Activated CD8-positive, alpha-beta T cell treated with anti-CD3 and anti-CD28 coated beads for 36 hours (primary cell): ENCODE measurements around the gene PHC2. TPM values are rescaled to one million over a fixed set of nuclear protein-coding genes. Genes with fewer than 3 reads are reported as not detected.

Experiments
- ATAC-seq: fragments of 200-7000 bp; cut with Tn5 transposase; one replicate; pipeline ENCODE4 v1.10.0; 2021; ENCODE audit warnings: mild to moderate bottlenecking, moderate library complexity
- CTCF ChIA-PET: fragments of 350-600 bp; sonication (Branson Sonifier 250); formaldehyde crosslinking; loops from one replicate; lab custom pipeline; 2021; ENCODE audit warnings: antibody characterized with exemption; lab: Charles Lee
- POLR2A ChIA-PET: fragments of 350-600 bp; sonication (Branson Sonifier 250); formaldehyde crosslinking; loops from one replicate; lab custom pipeline; 2021; ENCODE audit warnings: antibody characterized with exemption; lab: Charles Lee
- DNase-seq: peaks from one replicate; pipeline ENCODE4 v3.0.0-alpha.2; 2020
- H3K27ac Mint-ChIP-seq: one replicate; pipeline ENCODE4 v1.8.0; 2021; ENCODE audit warnings: mild to moderate bottlenecking, mixed read lengths
- H3K27me3 Mint-ChIP-seq: one replicate; pipeline ENCODE4 v1.8.0; 2021; ENCODE audit warnings: mixed read lengths
- H3K36me3 Mint-ChIP-seq: one replicate; pipeline ENCODE4 v1.8.0; 2021; ENCODE audit warnings: low read depth, mixed read lengths
- H3K4me1 Mint-ChIP-seq: one replicate; pipeline ENCODE4 v1.8.0; 2021; ENCODE audit warnings: low read depth, mixed read lengths
- H3K4me3 Mint-ChIP-seq: one replicate; pipeline ENCODE4 v1.8.0; 2021; ENCODE audit warnings: mild to moderate bottlenecking, moderate library complexity, mixed read lengths
- H3K9me3 Mint-ChIP-seq: one replicate; pipeline ENCODE4 v1.8.0; 2021; ENCODE audit warnings: mixed read lengths
- intact Hi-C: fragments of 100-400 bp; cut with micrococcal nuclease; formaldehyde crosslinking; loops from one replicate; pipeline ENCODE4 v1.10.0; 2022
- total RNA-seq, 2 experiments: library from RNA; stranded (reverse); gene quantifications; one replicate each; pipeline ENCODE4 v1.2.3, GENCODE V29; 2021
- TF ChIP-seq, protein P1 (sequence below): fragments of 200-600 bp; IDR thresholded peaks from one replicate; pipeline ENCODE4 v1.8.0; 2022; ENCODE audit warnings: antibody characterized with exemption, mild to moderate bottlenecking

Gene PHC2
- total RNA-seq, 2 experiments from 2014 or later, result 26.0 to 28.0 TPM

DNA sequence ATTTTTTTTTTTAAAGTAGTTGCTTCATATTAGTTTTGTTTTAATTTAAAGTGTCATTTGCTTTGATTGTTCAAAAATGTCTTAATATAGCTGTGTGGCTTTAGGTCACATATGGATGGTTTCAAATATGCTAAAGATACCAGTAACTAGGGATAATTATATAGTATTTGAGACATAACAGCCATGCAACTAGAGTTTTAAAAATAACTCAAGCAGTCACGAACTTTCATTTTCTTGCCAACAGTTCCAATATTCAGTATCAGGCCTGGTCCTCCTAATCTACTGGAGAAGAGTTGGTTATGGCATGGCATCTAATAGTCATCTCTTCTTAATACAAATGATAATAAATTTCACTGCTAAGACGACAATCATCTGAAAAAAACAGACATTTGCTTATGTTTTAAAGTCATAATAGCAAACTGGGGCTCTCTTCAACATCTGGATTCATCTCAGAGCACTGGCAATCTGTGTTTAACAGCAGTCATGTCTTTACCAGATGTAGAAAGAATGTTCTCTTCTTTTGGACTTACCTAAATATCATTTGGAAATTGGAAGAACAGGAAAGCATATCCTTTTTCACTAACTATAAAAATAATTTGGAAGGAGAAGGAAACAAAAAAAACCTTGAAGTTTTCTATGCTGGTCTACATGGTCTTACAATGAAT, 85.9 kb downstream of the PHC2 start:
- Mint-ChIP-seq H3K27ac (no peak overlapping the region), H3K4me3 (no peak overlapping the region), H3K36me3 (peaks cover 29% of the 10 kb centered on the region), H3K27me3 (no peaks in the 10 kb centered on the region), H3K4me1 (peaks cover 54% of the 10 kb centered on the region), H3K9me3 (no peaks in the 10 kb centered on the region)
- ATAC-seq (no peak), DNase-seq (no peak)
- TF ChIP-seq, protein P1, sequence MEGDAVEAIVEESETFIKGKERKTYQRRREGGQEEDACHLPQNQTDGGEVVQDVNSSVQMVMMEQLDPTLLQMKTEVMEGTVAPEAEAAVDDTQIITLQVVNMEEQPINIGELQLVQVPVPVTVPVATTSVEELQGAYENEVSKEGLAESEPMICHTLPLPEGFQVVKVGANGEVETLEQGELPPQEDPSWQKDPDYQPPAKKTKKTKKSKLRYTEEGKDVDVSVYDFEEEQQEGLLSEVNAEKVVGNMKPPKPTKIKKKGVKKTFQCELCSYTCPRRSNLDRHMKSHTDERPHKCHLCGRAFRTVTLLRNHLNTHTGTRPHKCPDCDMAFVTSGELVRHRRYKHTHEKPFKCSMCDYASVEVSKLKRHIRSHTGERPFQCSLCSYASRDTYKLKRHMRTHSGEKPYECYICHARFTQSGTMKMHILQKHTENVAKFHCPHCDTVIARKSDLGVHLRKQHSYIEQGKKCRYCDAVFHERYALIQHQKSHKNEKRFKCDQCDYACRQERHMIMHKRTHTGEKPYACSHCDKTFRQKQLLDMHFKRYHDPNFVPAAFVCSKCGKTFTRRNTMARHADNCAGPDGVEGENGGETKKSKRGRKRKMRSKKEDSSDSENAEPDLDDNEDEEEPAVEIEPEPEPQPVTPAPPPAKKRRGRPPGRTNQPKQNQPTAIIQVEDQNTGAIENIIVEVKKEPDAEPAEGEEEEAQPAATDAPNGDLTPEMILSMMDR, result no peak
- ChIA-PET POLR2A (no interaction called here), CTCF (interaction anchor here (1.1 kb wide), 1 partner anchor 49 kb away, joined by 4 read pairs; no protein-coding TSS in a partner anchor)
- intact Hi-C loops, result no loop called here

DNA sequence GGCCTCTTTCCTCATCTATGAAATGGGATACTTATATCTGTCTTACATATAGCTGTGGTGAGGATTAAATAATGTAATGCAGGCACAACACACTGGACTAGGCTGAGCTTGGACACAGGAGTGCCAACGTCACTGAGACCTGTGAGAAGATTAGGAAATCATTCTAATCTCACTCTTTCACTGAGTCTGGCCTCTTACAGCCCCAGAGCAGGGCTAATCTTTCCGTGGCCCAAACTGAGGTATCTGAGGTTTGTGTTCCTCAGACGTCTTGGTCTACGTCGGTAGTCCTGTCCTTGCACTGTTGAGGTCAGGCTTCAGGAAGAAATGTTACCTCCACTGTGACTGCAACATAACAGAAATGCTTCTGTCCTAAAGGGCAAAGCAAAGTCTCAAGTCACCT, 87.4 kb downstream of the PHC2 start:
- peaks cover 28% of the 10 kb centered on the region for H3K36me3 Mint-ChIP-seq
- ChIA-PET CTCF (interaction anchor here (2.0 kb wide), 1 partner anchor 48 kb away, joined by 6 read pairs; no protein-coding TSS in a partner anchor), POLR2A (no interaction called here)
- peaks cover 62% of the 10 kb centered on the region for H3K4me1 Mint-ChIP-seq
- DNase-seq (no peak), ATAC-seq (no peak)
- intact Hi-C loops, result no loop called here
- no peak overlapping the region for H3K4me3 Mint-ChIP-seq
- no peak overlapping the region for H3K27ac Mint-ChIP-seq
- TF ChIP-seq, protein P1, result no peak
- no peaks in the 10 kb centered on the region for H3K27me3 Mint-ChIP-seq
- H3K9me3 Mint-ChIP-seq, result no peaks in the 10 kb centered on the region

DNA sequence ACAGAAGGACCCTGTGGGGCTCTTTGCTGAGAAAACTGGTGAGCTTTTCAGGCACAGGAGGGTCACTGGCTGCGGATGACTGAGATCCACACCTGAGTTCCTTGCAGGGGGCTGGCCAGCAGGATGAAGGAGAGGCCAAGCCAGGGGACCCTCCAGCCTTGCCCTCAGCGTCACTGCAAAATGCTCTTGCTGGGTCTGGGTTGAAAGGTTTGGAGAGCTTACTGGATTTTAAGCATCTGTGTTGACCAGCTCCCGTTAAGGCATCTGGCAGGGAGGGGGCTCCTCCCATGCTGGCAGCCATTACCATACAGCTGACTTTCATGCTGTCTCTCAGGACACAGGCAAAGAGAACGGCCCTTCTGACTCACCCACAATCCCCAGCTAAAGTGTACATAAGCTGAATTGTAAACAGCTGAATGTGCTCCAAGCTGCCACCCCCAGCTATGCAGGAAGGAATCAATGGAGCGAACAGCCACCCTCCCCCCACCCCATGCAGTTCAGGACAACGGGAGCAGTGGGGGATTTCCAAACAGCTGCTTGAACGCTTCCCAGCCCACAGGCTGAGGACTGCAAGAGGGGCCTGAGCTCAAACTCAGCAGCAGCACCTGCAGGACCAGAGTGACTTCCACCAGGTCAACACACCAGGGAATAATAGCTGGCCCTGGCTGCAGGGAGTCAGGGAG, 88.7 kb downstream of the PHC2 start:
- TF ChIP-seq, protein P1, result no peak
- ChIA-PET CTCF (interaction anchor here (1.7 to 2.0 kb wide), 2 partner anchors 47 to 215 kb away, joined by 4 to 6 read pairs; no protein-coding TSS in a partner anchor), POLR2A (no interaction called here)
- H3K36me3 Mint-ChIP-seq, result peaks cover 21% of the 10 kb centered on the region
- H3K27me3 Mint-ChIP-seq, result no peaks in the 10 kb centered on the region
- no peak overlapping the region for H3K4me3 Mint-ChIP-seq
- H3K27ac Mint-ChIP-seq, result no peak overlapping the region
- intact Hi-C loops, result no loop called here
- no peaks in the 10 kb centered on the region for H3K9me3 Mint-ChIP-seq
- H3K4me1 Mint-ChIP-seq, result peaks cover 50% of the 10 kb centered on the region
- DNase-seq (no peak), ATAC-seq (no peak)

DNA sequence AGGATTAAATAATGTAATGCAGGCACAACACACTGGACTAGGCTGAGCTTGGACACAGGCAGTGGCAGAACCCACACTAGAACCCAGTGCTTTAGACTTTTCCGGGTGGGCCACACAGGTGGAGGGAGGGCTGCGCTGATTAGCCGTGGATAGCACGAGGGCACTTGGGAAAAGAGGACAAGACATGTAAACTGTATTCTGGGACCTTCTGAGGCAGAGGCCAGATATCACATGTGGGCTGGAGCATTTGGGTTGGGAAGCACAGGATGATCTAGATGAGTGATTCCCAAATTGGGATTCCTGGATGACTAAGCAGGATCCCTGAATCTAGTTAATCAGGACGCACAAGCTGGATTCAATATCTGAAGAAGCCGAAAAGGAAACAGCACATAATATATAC, 89.7 kb downstream of the PHC2 start:
- Mint-ChIP-seq H3K4me3 (no peak overlapping the region), H3K27ac (no peak overlapping the region), H3K4me1 (peaks cover 43% of the 10 kb centered on the region), H3K36me3 (peaks cover 12% of the 10 kb centered on the region), H3K9me3 (no peaks in the 10 kb centered on the region), H3K27me3 (no peaks in the 10 kb centered on the region)
- intact Hi-C loops, result no loop called here
- ATAC-seq (no peak), DNase-seq (no peak)
- CTCF ChIA-PET, result interaction anchor here (1.7 kb wide), 1 partner anchor 214 kb away, joined by 4 read pairs; no protein-coding TSS in a partner anchor
- TF ChIP-seq, protein P1, result no peak
- POLR2A ChIA-PET, result no interaction called here

DNA sequence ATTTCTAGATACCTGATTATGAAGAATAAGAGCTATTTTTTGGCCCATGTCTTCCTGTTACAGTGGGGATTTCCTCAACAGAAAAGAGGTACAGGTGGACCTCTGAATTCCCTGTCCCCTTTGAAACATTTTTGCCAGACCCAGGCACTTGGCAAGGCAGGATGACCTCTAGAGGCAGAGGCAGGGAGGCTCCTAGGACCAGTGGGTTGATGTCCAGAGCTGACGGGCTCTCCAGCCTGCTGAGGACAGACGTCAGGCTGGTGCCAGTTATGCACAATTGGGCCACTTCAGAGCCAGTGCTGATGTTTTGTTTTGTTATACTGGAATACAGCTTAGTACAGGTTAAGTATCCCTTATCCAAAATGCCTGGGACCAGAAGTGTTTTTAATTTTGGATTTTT, 91.5 kb downstream of the PHC2 start:
- POLR2A ChIA-PET, result interaction anchor here (0.6 to 1.2 kb wide), 3 partner anchors 11 to 1419 kb away, joined by 3 to 6 read pairs (median 3); no protein-coding TSS in a partner anchor
- Mint-ChIP-seq H3K27me3 (no peaks in the 10 kb centered on the region), H3K4me1 (peaks cover 37% of the 10 kb centered on the region), H3K36me3 (peaks cover 6% of the 10 kb centered on the region), H3K4me3 (no peak overlapping the region), H3K27ac (no peak overlapping the region), H3K9me3 (no peaks in the 10 kb centered on the region)
- CTCF ChIA-PET, result interaction anchor here (1.4 to 1.8 kb wide), 2 partner anchors 8 to 44 kb away, joined by 3 to 5 read pairs; no protein-coding TSS in a partner anchor
- TF ChIP-seq, protein P1, result no peak
- intact Hi-C loops, result no loop called here
- ATAC-seq (no peak), DNase-seq (no peak)
